GM19023 (cell line): ENCODE results near the gene PAPPA2.
"Not testable (repeated sequence)": the region's sequence is repeated elsewhere in the genome, so short reads cannot be mapped to it uniquely, and the experiment has no call there.

Experiments used
- ATAC-seq: cut with Tn5 transposase; IDR thresholded peaks from one replicate; pipeline ENCODE4 v1.9.1; 2021; ENCODE audit warnings: mild to moderate bottlenecking, moderate library complexity; ENCODE audit not compliant: unreplicated experiment

Gene PAPPA2

GRCh38 chr1:176462674-176463378, at the start of gene PAPPA2:
Gene PAPPA2 (plus strand): TSS chr1:176463175. CDS start chr1:176556323, 93,148 bp downstream.
- ATAC-seq = no peak

- no peak for ATAC-seq
These were observed 46.2 kb upstream of the PAPPA2 start for GRCh38 chr1:176416777-176417176.

- ATAC-seq = not testable (repeated sequence)
These were observed 43.4 kb upstream of the PAPPA2 start for GRCh38 chr1:176419608-176420007.

GRCh38 chr1:176434234-176434633, 28.7 kb upstream of the PAPPA2 start:
- ATAC-seq = no peak

GRCh38 chr1:176436251-176436650, 26.7 kb upstream of the PAPPA2 start:
- ATAC-seq = no peak

GRCh38 chr1:176440176-176440575, 22.8 kb upstream of the PAPPA2 start:
- no peak for ATAC-seq

GRCh38 chr1:176444286-176444685, 18.7 kb upstream of the PAPPA2 start:
- no peak for ATAC-seq

GRCh38 chr1:176445402-176445801, 17.6 kb upstream of the PAPPA2 start:
- no peak for ATAC-seq

- ATAC-seq = no peak
These were observed 14.6 kb upstream of the PAPPA2 start for GRCh38 chr1:176448340-176448739.

GRCh38 chr1:176450526-176450925, 12.4 kb upstream of the PAPPA2 start:
- ATAC-seq = no peak

GRCh38 chr1:176451741-176452140, 11.2 kb upstream of the PAPPA2 start:
- not testable (repeated sequence) for ATAC-seq

- no peak for ATAC-seq
These were observed 6.2 kb upstream of the PAPPA2 start for GRCh38 chr1:176456795-176457194.

GRCh38 chr1:176460544-176461336, 2.2 kb upstream of the PAPPA2 start:
- ATAC-seq = no peak

- no peak for ATAC-seq
These were observed 1.4 kb upstream of the PAPPA2 start for GRCh38 chr1:176461576-176461975.

GRCh38 chr1:176466514-176466913, 3.5 kb downstream of the PAPPA2 start:
- no peak for ATAC-seq

GRCh38 chr1:176469450-176470010, 6.6 kb downstream of the PAPPA2 start:
- ATAC-seq = no peak

- ATAC-seq = no peak
These were observed 8.6 kb downstream of the PAPPA2 start for GRCh38 chr1:176471338-176472121.

GRCh38 chr1:176479971-176480370, 17.0 kb downstream of the PAPPA2 start:
- no peak for ATAC-seq

- no peak for ATAC-seq
These were observed 17.8 kb downstream of the PAPPA2 start for GRCh38 chr1:176480750-176481149.

GRCh38 chr1:176485083-176485482, 22.1 kb downstream of the PAPPA2 start:
- ATAC-seq = no peak

GRCh38 chr1:176494436-176494835, 31.5 kb downstream of the PAPPA2 start:
- ATAC-seq = no peak
